Testis (tissue), 3 donors: ENCODE measurements around the gene RFC1. TPM values are rescaled to one million over a fixed set of nuclear protein-coding genes. Genes with fewer than 3 reads are reported as not detected.

Experiments
- DNase-seq: peaks from one replicate; pipeline ENCODE4 v3.0.0-alpha.2; 2019
- H3K27ac ChIP-seq, 2 donors: fragments of 200-600 bp; sonication (generic); one replicate each; pipeline ENCODE4 v1.5.1; 2019
- H3K27me3 ChIP-seq: fragments of 200-600 bp; sonication (generic); one replicate; pipeline ENCODE4 v1.5.1; 2019
- H3K36me3 ChIP-seq: fragments of 200-600 bp; sonication (generic); one replicate; pipeline ENCODE4 v1.5.1; 2017; ENCODE audit warnings: low read depth; ENCODE audit errors: missing control alignments
- H3K4me1 ChIP-seq: fragments of 200-600 bp; sonication (generic); one replicate; pipeline ENCODE4 v1.5.1; 2019
- H3K4me3 ChIP-seq, 2 donors: fragments of 200-600 bp; sonication (generic); one replicate each; pipeline ENCODE4 v1.5.1; 2017 to 2019
- H3K9me3 ChIP-seq: fragments of 200-600 bp; sonication (generic); one replicate; pipeline ENCODE4 v1.5.1; 2017
- POLR2A ChIP-seq: fragments of 450-650 bp; IDR thresholded peaks from one replicate; pipeline ENCODE4 v1.6.1; 2017; ENCODE audit warnings: antibody characterized with exemption, mild to moderate bottlenecking, moderate library complexity
- WGBS, 2 donors: methylation state at CpG; one replicate each; pipeline ENCODE4 v1.1.5; 2018; 5-methylcytosine and 5-hydroxymethylcytosine counted together
- intact Hi-C: fragments of 100-400 bp; cut with DNase I; formaldehyde crosslinking; loops from one replicate; pipeline ENCODE4 v1.15.1; 2023; ENCODE audit warnings: low total_unique reads
- polyA plus RNA-seq: library from polyadenylated mRNA; stranded (reverse); fragments of 350-450 nt; fragmentation: Illumina TruSeq; extraction: RNeasy Lipid Tissue Mini Kit (QIAGEN cat#74804); gene quantifications from one replicate; pipeline ENCODE4 v1.2.3, GENCODE V29; 2014; ENCODE audit warnings: low read depth, low replicate concordance; ENCODE audit not compliant: insufficient read depth
- total RNA-seq, 2 donors: library from RNA; depleted of rRNA; stranded (reverse); fragments of >200 nt; gene quantifications; one replicate each; pipeline ENCODE4 v1.2.3, GENCODE V29; 2016
- TF ChIP-seq, protein P1 (sequence below), 3 experiments: fragments of 450-650 bp in 2 of 3; fragments of 200-600 bp in 1 of 3; sonication (generic) in 1 of 3; IDR thresholded peaks; one replicate each; pipeline ENCODE4 v1.5.1; 2016 to 2019; ENCODE audit warnings: antibody characterized with exemption in 3 of 3, mild to moderate bottlenecking in 2 of 3, moderate library complexity in 1 of 3

Gene RFC1
- total and polyA plus RNA-seq, 3 donors from 2014 or later, result 26.9 to 34.9 (median 29.5) TPM

- DNase-seq, result no peak
- TF ChIP-seq, protein P1, sequence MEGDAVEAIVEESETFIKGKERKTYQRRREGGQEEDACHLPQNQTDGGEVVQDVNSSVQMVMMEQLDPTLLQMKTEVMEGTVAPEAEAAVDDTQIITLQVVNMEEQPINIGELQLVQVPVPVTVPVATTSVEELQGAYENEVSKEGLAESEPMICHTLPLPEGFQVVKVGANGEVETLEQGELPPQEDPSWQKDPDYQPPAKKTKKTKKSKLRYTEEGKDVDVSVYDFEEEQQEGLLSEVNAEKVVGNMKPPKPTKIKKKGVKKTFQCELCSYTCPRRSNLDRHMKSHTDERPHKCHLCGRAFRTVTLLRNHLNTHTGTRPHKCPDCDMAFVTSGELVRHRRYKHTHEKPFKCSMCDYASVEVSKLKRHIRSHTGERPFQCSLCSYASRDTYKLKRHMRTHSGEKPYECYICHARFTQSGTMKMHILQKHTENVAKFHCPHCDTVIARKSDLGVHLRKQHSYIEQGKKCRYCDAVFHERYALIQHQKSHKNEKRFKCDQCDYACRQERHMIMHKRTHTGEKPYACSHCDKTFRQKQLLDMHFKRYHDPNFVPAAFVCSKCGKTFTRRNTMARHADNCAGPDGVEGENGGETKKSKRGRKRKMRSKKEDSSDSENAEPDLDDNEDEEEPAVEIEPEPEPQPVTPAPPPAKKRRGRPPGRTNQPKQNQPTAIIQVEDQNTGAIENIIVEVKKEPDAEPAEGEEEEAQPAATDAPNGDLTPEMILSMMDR (IDR thresholded peaks at IDR 0.05), result no peak
- TF ChIP-seq POLR2A, result no peak
- Histone ChIP-seq H3K27ac (no peak overlapping the region), H3K27me3 (no peaks in the 10 kb centered on the region), H3K9me3 (no peaks in the 10 kb centered on the region), H3K4me1 (no peaks in the 10 kb centered on the region), H3K4me3 (no peak overlapping the region), H3K36me3 (no peaks in the 10 kb centered on the region)
- intact Hi-C loops, result no loop called here
- WGBS, 2 donors, result 87 to 93% methylated on average over 4 of the region's 4 CpGs
Measured at GRCh38 chr4:39335566-39335965, 30.6 kb downstream of the RFC1 start.

DNA sequence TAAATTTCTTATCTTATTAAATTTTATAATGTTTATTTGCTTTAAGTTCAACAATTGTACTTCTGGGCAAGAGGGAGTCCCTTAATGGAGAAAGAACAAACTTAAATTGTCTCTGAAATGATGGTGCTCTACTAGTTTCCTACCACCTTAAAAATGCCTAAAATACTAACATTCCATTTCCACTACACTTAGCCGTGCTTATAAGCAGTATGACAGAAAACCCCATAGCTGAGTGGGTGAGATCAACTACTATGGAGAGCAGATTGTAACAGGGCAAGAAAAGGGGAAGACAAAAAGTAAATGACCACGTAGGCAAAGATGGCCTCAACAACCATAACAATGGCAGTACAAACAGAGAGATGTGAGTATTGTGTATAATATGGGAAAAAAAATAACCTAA is 35.0 kb downstream of the RFC1 start:
- Histone ChIP-seq H3K9me3 (no peaks in the 10 kb centered on the region), H3K4me1 (no peaks in the 10 kb centered on the region), H3K36me3 (no peaks in the 10 kb centered on the region), H3K4me3 (no peak overlapping the region), H3K27me3 (no peaks in the 10 kb centered on the region), H3K27ac (no peak overlapping the region)
- WGBS, 2 donors, result 79 to 96% methylated on average over 2 of the region's 2 CpGs
- intact Hi-C loops, result no loop called here
- no peak for TF ChIP-seq POLR2A
- TF ChIP-seq, protein P1 (IDR thresholded peaks at IDR 0.05), result no peak
- DNase-seq, result no peak

GRCh38 chr4:39330353-39330752 is 35.8 kb downstream of the RFC1 start:
- H3K36me3 ChIP-seq, result no peaks in the 10 kb centered on the region
- H3K9me3 ChIP-seq, result no peaks in the 10 kb centered on the region
- TF ChIP-seq, protein P1 (IDR thresholded peaks at IDR 0.05), result no peak
- TF ChIP-seq POLR2A, result no peak
- intact Hi-C loops, result no loop called here
- H3K27me3 ChIP-seq, result no peaks in the 10 kb centered on the region
- no peaks in the 10 kb centered on the region for H3K4me1 ChIP-seq
- no peak overlapping the region for H3K4me3 ChIP-seq
- no peak for DNase-seq
- WGBS, 2 donors, result 97% methylated on average over 1 of the region's 1 CpG
- no peak overlapping the region for H3K27ac ChIP-seq

- 90 to 99% methylated on average over 2 of the region's 2 CpGs for WGBS, 2 donors
- TF ChIP-seq, protein P1 (IDR thresholded peaks at IDR 0.05), result no peak
- TF ChIP-seq POLR2A, result no peak
- Histone ChIP-seq H3K4me3 (no peak overlapping the region), H3K4me1 (peaks cover 7% of the 10 kb centered on the region), H3K27me3 (no peaks in the 10 kb centered on the region), H3K9me3 (no peaks in the 10 kb centered on the region), H3K36me3 (no peaks in the 10 kb centered on the region), H3K27ac (no peak overlapping the region)
- DNase-seq, result no peak
- intact Hi-C loops, result no loop called here
Measured at GRCh38 chr4:39326468-39326977, 39.6 kb downstream of the RFC1 start.

GRCh38 chr4:39324897-39325613 is 41.1 kb downstream of the RFC1 start:
- peak overlapping the region; percentile 27 to 50 for H3K27ac ChIP-seq
- no peaks in the 10 kb centered on the region for H3K27me3 ChIP-seq
- WGBS, 2 donors, result 69 to 74% methylated on average over 4 of the region's 4 CpGs
- no peaks in the 10 kb centered on the region for H3K9me3 ChIP-seq
- no peak for DNase-seq
- H3K4me1 ChIP-seq, result peaks cover 7% of the 10 kb centered on the region
- intact Hi-C loops, result no loop called here
- no peak overlapping the region for H3K4me3 ChIP-seq
- no peaks in the 10 kb centered on the region for H3K36me3 ChIP-seq
- TF ChIP-seq, protein P1 (IDR thresholded peaks at IDR 0.05), result no peak
- TF ChIP-seq POLR2A, result no peak
